Measurements from ENCODE around the gene MAP4.
"Not testable (repeated sequence)": the region's sequence is repeated elsewhere in the genome, so short reads cannot be mapped to it uniquely, and the experiment has no call there.

The MAP4 gene

DNA sequence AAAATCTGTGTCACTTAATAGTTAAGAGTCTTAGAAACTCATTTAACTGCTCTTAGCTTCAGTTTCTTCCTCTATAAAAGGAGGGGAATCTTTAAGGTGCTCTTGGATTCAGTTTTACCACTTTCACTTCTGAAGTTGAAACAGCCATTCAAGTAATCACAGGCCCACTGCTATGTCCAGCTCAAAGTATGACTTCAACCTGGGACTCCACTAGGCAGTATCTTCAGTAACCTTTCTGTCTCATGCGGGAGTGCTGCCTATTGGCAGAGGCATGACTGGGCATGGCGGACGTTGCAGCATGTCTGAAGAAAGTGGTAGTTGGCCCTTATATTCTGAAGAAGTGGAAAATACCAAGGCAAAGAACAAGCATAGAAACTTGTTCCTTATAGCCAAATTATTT is 121.0 kb downstream of the MAP4 start:
- DNase-seq = no peak

DNA sequence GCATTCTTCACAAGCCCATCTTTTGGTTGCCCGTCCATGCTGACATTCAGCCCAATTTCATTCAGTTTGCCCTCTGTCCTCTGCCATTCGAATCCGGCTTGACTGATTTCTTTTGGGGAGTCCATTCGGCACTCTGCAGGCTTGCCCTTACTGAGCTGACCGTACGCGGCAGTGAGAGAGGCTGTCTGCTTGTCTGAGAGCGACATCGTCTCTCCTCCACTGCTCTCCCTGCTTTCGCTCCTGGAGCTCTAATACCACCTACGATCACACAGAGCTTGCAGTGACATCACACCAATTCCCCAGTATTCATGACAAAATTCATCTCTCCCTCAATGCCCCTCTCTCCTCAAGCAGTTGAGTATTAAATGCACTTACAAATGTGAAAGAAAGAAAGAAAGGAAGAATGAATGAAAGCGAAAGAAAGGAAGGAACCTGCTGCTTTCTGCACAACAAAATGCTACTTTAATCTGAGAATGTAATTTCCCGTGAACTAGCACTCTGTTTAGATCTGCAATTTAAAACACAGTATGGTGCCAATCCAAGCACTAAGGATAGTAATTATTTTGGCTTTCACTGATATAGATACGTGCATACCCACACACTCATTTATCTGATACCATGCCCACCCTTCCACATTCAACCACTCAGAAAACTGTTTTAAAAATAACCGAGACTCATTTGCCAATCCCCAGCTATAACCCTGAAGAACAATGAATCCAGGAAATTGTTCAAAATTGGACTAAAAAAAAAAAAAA is 123.8 kb downstream of the MAP4 start:
- no peak for DNase-seq

DNA sequence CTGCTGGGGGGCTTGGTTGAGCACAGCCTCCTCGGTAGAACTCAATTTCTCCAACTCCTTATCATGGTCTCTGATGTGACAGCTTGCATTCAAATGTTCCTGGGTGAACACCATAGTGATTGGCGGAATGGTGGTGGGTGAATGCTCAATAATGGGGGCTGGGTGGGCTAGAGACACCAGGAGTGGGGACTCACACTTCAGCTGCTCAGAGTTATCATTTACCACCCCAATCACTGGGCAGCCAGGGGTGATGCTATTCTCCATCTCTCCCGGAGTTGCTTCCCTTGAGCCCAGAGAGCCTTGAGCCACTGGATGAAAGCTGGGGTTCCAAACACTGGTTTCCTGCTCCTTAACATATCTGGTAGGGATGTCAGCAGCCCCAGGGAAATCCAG is 124.6 kb downstream of the MAP4 start:
- no peak for DNase-seq

DNA sequence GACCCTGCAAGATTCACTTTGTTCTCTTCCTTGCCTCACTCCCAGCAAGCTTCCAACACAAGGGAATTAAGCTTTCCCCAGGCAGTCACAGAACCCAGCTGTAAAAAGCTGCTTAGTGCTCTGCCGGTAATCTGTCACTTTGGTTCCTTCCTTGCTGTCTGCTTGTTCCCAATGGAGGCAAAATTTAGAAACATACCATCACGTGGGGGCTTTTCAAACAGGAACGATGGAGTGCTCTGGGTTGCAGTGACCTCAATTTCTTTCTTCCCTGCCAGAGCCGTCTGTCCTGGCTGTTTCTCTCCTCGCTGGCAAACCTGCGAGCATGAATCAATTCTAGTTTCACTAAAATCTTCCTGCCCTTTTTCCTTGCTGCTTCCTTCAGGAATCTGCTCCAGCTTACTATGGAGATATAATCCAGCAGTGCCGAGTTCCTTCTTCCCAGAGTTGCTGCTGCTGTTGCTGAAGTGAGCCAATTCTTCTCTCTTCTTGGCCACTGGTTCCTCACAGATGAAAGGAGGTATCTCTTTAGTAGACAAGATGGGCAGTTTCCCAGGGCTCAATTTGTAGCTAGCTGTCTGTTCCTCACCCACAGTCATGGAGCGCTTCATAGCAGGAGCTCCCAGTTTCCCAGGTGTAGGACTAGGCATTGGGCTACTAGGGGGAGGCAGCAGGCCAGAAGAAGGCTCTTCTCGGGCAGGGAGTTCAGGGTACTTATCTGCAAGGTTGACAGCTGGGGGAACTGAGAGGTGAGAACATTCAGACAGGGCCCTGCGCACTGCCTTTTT is 125.2 kb downstream of the MAP4 start:
- DNase-seq = no peak

DNA sequence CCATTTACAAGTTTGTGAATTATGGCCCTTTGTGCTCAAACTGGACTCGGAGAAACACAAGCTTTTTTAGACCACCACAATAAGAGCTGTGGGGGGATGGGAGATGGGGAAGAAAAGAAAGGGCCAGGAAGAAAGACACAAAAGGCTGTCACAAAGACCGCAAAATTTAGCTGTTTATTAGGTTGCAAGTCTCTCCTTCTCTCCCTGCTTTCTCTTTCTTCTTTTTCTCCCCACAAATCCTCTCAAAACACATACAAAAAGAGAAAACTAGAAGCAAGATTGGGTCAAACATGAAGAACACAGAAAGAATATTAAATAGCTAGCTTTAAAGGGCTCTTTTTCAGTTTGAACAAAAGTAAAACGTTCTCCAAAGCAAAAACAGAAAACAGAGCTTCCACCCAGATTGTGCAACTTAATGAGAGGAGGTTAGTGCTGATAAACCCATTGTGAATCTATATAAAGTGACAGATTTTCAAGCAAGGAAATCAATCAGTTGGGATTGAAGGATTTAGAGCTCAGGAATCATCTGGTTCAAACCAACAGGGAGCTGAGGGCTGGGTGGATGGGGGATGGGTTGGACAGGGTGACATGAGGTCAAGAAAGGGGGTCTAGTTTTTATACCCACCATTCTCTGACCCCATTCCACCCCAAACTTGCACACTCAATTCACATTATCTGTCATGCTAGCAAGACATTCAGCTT is 125.9 kb downstream of the MAP4 start:
- no peak for DNase-seq

DNA sequence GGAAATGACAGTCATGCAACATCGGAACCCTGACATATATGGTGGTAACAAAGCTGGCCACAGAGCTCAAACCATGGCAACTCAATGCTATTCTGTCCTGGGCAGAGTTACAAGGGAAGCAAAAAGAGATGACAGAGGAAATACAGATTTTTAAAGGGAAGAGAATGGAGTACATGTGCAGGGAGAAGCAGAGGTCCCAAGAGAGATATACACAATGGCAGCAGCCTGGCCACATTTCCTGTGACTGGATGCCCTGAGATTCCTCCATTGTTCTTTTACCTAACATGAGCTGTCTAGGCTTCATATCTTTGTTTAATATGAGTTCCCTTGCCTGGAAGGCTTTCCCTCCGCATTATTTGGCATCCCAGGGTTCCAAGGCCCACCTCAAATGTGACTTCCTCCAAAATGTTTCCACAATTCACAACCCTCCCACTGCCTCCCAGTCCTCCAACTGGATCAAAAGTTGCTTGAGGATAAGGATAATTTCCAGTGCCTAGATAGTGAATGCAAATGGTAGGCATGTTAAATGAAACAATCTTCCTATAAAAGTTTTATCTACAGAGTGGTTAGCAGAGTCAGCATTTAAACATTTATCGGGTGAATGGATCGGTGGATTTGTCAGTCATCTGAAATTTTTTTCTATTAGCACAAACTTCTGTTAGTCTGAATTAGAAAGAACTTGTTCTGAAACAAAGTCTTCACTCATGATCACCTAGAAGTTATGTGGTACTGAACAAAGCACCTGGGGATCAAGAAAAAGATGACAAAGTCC is 127.0 kb downstream of the MAP4 start:
- DNase-seq = no peak

DNA sequence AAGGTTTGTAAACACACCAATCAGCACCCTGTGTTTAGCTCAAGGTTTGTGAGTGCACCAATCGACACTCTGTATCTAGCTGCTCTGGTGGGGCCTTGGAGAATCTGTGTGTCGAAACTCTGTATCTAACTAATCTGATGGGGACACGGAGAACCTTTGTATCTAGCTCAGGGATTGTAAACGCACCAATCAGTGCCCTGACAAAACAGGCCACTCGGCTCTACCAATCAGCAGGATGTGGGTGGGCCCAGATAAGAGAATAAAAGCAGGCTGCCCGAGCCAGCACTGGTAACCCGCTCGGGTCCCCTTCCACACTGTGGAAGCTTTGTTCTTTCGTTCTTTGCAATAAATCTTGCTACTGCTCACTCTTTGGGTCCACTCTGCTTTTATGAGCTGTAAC is 128.2 kb downstream of the MAP4 start:
- not testable (repeated sequence) for DNase-seq

DNA sequence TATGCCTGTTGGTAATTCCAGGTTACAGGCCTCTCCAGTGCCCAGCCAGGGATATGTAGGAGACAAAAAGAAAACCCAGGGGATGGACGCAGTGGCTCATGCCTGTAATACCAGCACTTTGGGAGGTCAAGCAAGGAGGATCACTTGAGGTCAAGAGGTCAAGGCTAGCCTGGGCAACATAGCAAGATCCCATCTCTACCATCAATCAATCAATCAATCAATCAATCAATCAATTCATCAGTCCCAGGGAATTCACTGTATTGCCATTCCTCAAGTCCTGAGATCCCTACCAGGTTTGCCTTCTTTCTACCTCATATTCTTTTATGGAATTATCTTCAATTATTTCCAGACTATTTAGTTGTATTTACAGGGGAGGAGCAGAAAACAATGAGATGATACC is 131.0 kb downstream of the MAP4 start:
- DNase-seq = no peak

DNA sequence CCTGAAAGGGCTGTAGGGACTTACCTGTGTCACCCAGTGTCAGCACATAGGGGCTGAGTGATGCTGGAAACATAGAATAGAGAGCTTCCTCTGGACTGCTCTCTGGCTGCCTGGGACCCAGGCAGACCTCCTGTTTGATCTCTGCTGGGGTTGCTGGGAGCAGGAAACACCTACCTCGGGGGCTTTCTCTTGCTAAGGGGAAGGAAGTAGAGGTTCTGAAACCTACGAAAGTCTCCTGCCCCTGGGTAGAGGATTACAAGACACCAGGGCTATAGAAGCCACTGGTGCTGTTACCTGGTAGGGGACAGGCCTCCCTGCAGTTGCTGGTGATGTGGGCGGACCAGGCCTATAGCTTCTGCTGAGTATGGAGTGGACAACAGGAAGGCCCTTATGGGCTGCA is 131.6 kb downstream of the MAP4 start:
- DNase-seq = no peak

DNA sequence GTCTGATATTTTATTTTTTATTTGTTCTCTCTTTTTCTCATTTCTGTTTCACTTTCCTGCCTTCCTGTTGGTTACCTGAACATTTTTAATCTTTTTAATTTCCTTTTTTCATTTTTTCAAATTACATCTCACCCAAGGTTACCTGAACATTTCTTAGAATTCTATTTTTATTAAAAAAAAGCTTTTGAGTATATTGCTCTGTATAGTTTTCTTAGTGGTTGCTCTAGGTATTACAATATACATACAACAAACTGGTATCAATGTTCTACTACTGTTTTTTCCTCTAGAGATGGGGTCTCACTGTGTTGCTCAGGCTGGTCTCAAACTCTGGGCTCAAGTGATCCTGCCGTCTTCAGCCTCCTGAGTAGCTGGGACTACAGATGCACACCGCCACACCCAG is 133.9 kb downstream of the MAP4 start:
- no peak for DNase-seq

DNA sequence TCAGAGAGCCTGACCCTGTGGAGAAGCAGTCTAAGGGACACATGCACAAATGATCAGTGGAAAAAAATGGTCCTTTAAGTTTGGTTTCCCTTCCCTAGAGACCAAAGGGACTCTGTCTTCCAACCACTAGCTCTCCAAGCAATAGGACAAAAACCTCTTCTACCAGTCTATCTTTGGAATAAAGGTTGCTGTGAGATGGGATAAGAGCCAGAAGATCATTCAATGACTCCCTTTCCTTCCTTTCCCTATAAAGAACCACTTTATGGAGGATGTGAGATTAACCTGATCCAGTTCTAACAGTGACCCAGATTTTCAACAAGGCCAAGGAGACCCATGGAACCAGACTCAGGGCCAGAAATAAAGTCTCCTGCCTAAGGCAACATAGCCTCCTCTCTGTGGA is 138.5 kb downstream of the MAP4 start:
- DNase-seq = no peak

DNA sequence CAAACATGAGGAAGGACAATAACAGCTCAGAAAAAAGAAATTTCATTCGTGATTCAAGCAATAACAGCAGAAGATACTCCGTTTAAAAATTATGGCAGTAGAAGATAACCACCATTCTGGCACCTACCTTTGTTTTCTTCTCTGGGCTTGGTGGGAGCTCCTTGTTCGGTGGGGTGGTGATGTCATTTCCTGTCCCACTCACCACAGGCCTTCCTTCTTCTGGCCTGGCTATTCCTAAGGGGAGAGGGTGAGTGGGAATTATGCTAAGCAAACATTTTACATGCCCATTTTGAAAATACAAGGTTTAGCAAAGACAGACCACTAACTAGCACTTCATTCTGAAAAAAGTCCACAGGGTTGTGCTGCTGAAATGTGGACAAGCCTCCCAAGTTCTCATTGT is 138.9 kb downstream of the MAP4 start:
- DNase-seq = no peak

DNA sequence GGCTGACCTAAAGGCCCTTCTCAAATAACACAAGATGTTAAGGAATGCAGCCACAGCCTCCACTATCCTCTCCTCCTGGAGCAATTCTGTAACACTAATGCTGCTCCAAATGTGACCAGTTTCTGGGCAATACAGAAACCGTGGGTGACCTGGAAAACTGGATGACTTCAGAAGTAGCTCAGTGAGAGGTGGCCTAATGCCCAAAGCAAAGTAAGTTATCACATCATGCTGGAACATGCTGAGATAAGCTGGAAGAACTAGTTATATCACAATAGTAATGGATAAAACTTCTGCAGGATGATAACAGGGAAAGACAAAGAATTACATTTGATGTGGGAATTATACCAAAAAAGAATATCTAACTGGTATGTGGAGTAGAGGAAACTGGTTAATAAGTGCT is 141.3 kb downstream of the MAP4 start:
- DNase-seq = no peak

DNA sequence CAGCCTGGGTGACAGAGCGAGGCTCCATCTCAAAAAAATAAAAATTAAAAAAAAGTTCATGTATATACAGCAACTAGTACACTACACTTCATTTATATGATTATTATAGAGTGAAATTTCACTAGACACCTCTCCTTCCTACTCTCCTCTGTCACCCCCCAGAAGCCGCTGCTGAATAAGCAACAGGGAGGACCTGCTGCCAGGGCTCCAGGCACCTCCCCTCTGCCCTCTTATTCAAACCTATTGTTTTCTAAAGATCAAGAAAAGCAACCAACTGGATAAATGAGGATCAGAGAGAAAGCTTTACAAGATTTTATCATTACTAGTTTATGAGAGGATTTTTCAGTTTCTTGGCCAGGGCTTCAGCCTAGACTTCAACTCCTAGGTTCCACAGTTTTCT is 141.8 kb downstream of the MAP4 start:
- DNase-seq = no peak

DNA sequence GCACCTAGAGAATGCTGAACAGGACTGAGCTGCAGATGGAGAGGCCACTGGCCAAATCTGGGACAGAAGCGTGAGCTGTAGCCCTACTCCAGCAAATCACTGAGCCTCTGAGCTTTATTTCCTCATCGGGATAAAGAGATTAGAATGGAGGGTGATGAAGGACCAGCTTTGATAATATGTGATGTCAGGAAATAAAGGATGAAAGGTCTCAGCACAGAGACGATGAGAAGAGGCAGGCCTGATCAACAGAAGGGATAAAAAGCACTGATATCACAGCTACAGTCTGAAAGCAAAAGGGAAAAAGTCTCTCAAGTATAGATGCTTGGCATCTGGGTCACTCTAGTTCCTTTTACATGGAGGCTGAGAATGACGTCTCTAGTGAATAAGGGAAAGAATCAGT is 143.3 kb downstream of the MAP4 start:
- no peak for DNase-seq

DNA sequence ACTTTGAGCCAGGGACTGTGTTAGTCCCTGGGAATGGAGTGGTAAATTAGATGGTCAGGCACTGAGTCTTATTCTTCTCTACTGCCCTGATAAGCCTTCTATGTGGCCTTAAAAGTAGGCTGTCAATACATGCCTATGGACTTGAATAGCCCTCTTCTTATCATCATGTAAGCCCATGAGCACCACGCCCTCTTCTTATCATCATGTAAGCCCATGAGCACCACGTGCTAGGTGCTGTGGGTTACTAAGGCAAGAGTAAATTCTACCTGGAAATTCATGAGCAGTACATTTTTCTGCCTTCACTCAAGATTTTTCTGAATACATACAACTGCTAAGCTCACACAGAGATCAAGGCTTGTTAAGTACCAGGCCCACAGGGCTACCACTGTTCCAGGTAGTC is 144.8 kb downstream of the MAP4 start:
- DNase-seq = no peak

DNA sequence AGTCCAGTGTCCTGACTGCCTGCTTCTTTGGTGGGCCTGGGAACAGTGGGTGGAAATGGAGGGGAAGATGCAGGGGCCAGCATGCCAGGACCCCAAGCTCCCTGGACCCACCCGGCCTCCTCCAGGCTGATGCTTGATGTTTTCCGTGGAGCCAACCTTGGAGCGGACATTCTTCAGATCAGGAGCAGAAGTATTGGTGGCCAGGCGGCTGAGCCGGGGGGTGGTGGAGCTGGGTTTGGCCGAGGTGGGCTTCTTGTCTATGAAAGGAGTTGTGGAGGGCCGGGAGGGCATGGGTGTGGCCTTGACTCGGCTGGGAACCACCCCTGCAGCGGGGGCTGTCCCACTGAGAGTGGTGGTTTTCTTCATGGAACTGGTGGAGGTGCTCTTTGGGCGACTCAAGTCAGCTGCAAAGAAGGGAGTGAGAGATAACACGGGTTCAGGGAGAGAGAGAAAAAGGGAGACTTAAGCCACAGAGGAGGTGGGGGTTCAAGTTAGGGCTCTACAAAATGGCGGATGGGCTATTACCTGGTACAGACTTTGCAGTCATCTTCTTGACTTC is 145.4 kb downstream of the MAP4 start:
- no peak for DNase-seq

DNA sequence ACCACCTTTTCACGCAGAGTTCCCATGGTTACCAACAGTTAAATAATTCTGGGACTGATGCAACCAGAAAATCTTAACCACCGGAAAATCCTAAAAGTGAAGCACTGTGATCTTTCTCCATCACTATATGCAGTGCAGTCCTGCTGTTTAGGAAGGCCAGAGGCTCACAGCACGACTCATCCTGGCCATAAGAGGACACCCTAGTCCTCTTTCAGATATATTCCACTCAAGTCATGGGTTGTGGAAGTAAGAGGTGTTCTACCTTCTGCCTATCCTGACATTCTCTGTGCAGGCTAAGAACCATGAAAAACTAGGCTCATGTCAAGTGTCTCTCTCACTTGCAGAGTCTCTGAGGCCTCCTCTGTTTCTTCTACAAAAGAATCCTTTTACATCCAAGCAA is 146.1 kb downstream of the MAP4 start:
- DNase-seq = no peak

DNA sequence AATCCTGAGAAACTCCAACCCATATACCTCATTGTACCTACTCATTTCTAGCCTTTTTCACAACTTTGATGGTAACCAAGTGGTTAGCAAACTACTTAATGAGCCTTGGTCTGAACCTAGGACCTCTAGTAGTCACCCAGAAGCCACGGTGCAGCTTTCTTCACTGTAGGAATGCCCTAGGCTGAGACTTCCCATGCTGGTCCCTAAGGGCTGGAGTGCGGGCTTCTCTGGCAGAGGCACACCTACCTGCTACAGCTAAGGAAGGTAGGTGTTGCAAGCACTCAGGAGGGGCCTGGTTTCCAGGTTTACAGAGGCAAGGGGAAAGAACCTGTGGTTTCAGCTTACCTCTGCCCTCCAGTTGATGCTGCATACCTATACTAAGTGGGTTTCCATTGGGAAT is 147.9 kb downstream of the MAP4 start:
- DNase-seq = no peak

DNA sequence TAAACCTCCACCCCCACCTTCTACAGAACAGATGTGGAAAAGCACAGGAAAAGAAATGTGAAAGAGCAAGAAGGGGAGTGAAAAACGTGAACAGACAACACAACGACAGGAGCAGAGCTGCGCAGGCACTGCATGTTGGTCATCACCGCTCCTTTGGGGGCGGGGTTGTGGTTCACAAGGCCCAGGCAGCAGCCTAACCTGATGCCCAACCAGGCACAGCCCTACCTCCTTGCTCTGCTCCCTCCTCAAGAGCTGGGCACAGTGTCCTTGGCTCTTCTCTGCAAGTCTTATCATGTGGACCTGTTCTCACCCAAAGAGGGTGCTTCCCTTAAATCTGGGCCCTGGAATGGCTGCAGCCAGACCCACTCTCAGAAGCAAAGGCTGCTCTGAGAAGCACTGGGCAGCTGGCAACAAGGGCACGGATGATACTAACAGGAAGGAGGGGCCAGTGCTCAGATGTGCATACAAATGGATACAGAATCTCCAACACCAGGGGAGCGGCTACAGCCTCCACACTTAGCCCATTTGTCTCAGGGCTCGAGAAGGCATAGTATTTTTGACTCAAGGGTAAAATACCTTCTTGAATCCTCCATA is 148.7 kb downstream of the MAP4 start:
- DNase-seq = no peak

DNA sequence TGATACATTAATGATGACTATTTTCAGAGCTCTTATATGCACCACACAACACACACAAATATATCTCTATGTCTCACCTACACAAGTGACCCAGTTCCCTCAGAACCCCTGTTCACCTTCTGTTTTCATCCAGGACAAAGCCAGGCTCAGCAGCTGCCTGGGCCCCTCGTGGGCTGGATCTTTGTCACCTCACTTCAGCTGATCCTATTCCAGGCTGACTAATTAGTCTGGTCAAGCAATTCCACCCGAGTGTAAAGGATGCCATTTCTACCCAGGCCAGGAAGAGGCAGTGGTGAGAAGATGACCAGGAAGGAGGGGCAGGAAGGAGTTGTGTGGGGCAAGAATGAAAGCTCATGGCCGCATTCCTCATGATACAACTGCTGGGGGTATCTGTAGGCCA is 151.0 kb downstream of the MAP4 start:
- no peak for DNase-seq

DNA sequence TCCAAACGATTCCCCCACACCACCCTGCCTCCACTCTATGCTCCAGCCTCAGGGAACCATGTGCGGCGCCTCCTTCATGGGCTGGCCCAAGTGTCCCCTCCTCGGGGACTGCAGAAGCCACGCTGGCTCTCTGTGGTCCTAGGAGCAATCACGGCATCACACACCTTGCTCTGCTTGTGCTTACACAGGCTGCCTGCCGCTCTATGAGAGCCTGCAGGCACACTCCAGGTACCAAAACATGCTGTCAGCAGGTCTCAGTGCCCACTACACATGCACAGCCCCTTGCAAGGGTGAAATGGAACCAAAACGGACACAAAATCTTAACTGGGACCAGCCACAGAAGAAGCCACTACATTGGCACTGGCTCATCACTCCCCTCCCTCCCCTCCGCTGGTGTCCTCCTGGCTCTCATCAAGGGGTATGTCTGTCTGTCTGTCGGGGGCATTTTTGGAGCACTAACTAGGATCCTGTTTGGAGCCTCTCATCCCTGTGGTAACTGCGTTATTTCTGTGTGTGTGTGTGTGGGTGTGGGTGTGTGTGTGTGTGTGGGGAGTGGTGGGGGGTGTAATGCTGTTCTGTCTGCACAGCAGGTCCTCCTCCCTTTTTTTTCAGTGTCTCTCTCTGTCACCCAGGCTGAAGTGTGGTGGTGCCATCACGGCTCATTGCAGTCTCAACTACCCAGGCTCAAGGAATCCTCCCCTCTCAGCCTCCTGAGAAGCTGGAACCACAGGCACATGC is 152.7 kb downstream of the MAP4 start:
- DNase-seq = no peak
